Transverse colon (tissue), 4 donors: ENCODE results near the gene C11orf52. TPM values are rescaled to one million over a fixed set of nuclear protein-coding genes. Genes with fewer than 3 reads are reported as not detected.

ENCODE experiments used
- DNase-seq: peaks from one replicate; pipeline ENCODE4 v3.0.0-alpha.2; 2019
- H3K27ac ChIP-seq, 4 donors: fragments of 200-600 bp; sonication (generic); 2 replicates each; pipeline ENCODE4 v1.5.1; 2016 to 2018; ENCODE audit warnings: inconsistent platforms in 4 of 4
- H3K27me3 ChIP-seq: fragments of 200-600 bp; sonication (generic); 2 replicates; pipeline ENCODE4 v1.5.1; 2017; ENCODE audit warnings: inconsistent platforms
- H3K36me3 ChIP-seq, 4 donors: fragments of 200-600 bp; sonication (generic); 2 replicates each; pipeline ENCODE4 v1.5.1; 2017 to 2019; ENCODE audit warnings: inconsistent platforms in 4 of 4
- H3K4me1 ChIP-seq, 4 donors: fragments of 200-600 bp; sonication (generic); 2 replicates each; pipeline ENCODE4 v1.5.1; 2017 to 2020; ENCODE audit warnings: inconsistent platforms in 4 of 4
- H3K4me3 ChIP-seq, 4 donors: fragments of 200-600 bp; sonication (generic); 1 replicate in 1 of 4; 2 replicates in 3 of 4; pipeline versions ENCODE4 v1.5.1 to v1.6.1; 2017 to 2019; ENCODE audit warnings: inconsistent platforms in 4 of 4
- H3K9me3 ChIP-seq, 2 donors: fragments of 200-600 bp; sonication (generic); 2 replicates each; pipeline ENCODE4 v1.5.1; 2017 to 2019; ENCODE audit warnings: inconsistent platforms in 2 of 2
- EP300 ChIP-seq: sonication (generic); formaldehyde crosslinking; IDR thresholded peaks from one replicate; pipeline ENCODE4 v1.6.1; 2017; ENCODE audit warnings: antibody characterized with exemption, low read depth
- POLR2A ChIP-seq: fragments of 450-650 bp; IDR thresholded peaks from one replicate; pipeline ENCODE4 v1.6.1; 2016; ENCODE audit warnings: antibody characterized with exemption, mild to moderate bottlenecking, moderate library complexity
- POLR2AphosphoS5 ChIP-seq, 3 donors: sonication (generic); formaldehyde crosslinking; IDR thresholded peaks; one replicate each; pipeline ENCODE4 v1.6.1; 2016; ENCODE audit warnings: antibody characterized with exemption in 3 of 3
- WGBS, 2 donors: methylation state at CpG; one replicate each; pipeline ENCODE4 v1.1.5; 2018; ENCODE audit warnings: low coverage in 1 of 2; 5-methylcytosine and 5-hydroxymethylcytosine counted together
- in situ Hi-C, 4 donors: fragments of 200-750 bp; cut with MboI; loops; one replicate each; pipeline versions ENCODE4 v1.15.0 to v1.15.1; 2017; ENCODE audit warnings: low sequenced_read_pairs in 3 of 4, low pct_ligation_motif_present in 1 of 4, low pct_unique_long_range_greater_than_20kb in 1 of 4
- intact Hi-C: fragments of 100-400 bp; cut with DNase I; formaldehyde crosslinking; loops from one replicate; pipeline ENCODE4 v1.15.1; 2023; ENCODE audit warnings: low total_unique reads
- total RNA-seq, 4 donors: library from RNA; depleted of rRNA; stranded (reverse); fragments of >200 nt; gene quantifications; one replicate each; pipeline ENCODE4 v1.1.0, GENCODE V29; 2016
- TF ChIP-seq, protein P1 (sequence below), 5 experiments: fragments of 200-600 bp in 3 of 5; fragments of 450-650 bp in 2 of 5; sonication (generic) in 3 of 5; IDR thresholded peaks; 1 replicate in 2 of 5; 2 replicates in 3 of 5; pipeline ENCODE4 v1.5.1; 2016 to 2017; ENCODE audit warnings: antibody characterized with exemption in 5 of 5, inconsistent platforms in 3 of 5, mild to moderate bottlenecking in 2 of 5, moderate library complexity in 1 of 5

The C11orf52 gene
- total RNA-seq, 4 donors from 2014 or later: 3.0 to 11.1 (median 9.1) TPM; not detected in 1

DNA sequence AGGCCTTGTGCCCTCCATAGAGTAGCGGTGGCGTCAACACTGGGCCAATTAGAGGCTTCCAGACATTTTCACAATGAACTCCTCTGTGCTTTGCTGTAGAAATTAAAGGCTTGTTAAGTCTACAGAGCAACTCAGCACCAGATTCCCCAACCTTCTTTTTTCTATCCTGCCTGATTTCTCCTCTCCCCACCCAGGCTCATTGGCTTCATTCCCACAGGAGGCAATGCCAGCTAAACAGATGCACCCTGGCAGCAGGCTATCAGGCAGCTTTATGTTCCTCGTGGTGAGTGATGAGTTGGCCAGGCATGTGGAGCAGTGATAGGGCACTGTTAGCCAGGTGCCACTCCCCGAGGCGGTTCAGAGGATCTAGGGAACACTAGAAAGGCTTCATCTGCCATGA is 23.2 kb downstream of the C11orf52 start:
- Histone ChIP-seq H3K4me1 (peaks cover 5 to 33% (median 16%) of the 10 kb centered on the region in 4 donors), H3K4me3 (no peak overlapping the region), H3K9me3 (no peaks in the 10 kb centered on the region), H3K27me3 (no peaks in the 10 kb centered on the region), H3K36me3 (no peaks in the 10 kb centered on the region), H3K27ac (peak overlapping the region in 1 of 4 donors; percentile 22)
- in situ Hi-C loops (no loop called here), intact Hi-C loops (no loop called here)
- WGBS, 2 donors: 40 to 65% methylated on average over 1 to 5 of the region's 5 CpGs
- no peak for DNase-seq
- TF ChIP-seq POLR2A (no peak), POLR2AphosphoS5 (IDR thresholded peaks at IDR 0.05) (no peak), EP300 (no peak)
- TF ChIP-seq, protein P1, sequence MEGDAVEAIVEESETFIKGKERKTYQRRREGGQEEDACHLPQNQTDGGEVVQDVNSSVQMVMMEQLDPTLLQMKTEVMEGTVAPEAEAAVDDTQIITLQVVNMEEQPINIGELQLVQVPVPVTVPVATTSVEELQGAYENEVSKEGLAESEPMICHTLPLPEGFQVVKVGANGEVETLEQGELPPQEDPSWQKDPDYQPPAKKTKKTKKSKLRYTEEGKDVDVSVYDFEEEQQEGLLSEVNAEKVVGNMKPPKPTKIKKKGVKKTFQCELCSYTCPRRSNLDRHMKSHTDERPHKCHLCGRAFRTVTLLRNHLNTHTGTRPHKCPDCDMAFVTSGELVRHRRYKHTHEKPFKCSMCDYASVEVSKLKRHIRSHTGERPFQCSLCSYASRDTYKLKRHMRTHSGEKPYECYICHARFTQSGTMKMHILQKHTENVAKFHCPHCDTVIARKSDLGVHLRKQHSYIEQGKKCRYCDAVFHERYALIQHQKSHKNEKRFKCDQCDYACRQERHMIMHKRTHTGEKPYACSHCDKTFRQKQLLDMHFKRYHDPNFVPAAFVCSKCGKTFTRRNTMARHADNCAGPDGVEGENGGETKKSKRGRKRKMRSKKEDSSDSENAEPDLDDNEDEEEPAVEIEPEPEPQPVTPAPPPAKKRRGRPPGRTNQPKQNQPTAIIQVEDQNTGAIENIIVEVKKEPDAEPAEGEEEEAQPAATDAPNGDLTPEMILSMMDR (IDR thresholded peaks at IDR 0.05): no peak

DNA sequence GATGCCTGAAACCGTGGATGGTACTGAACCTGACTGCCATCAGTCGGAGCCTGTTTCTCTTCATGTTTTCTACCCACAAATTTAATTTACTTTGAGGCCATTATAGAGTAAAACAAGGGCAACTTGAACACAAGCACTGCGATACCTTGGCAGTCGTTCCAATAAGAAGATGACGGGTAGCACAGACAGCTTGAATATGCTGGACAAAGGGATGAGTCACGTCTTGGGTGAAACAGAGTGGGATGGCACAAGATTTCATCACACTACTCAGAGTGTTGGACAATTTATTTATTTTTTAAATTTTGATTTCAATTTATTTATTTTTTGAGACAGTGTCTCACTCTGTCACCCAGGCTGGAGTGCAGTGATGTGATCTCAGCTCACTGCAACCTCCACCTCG is 24.1 kb downstream of the C11orf52 start:
- 80 to 89% methylated on average over 5 to 7 of the region's 7 CpGs for WGBS, 2 donors
- no peak overlapping the region for H3K4me3 ChIP-seq
- no peaks in the 10 kb centered on the region for H3K27me3 ChIP-seq
- no peak for TF ChIP-seq POLR2A
- TF ChIP-seq, protein P1 (IDR thresholded peaks at IDR 0.05): no peak
- no peak for TF ChIP-seq POLR2AphosphoS5 (IDR thresholded peaks at IDR 0.05)
- no peak for TF ChIP-seq EP300
- H3K36me3 ChIP-seq: no peaks in the 10 kb centered on the region
- no peaks in the 10 kb centered on the region for H3K9me3 ChIP-seq
- in situ Hi-C loops (no loop called here), intact Hi-C loops (no loop called here)
- H3K27ac ChIP-seq: no peak overlapping the region
- no peak for DNase-seq
- H3K4me1 ChIP-seq: peaks cover 5 to 27% (median 11%) of the 10 kb centered on the region in 4 donors

DNA sequence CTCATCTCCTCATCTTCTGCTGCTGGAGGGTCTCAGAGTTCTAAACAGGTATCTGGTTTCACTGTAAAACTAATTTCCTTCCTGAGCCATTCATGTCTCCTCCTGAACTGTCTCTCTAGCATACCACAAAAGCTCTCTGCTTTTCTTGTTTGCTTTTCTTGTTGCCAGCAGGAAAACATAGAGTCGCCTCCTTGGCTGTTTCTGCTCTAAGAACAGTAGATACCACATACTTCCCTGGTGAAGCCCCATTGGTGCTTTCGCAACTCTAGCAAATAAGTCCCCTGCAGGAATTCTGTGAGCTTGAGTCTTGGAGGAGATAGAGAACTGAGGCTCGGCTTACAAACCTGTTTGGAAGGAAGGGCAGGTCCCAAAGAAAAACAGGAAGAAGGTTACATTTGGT is 25.4 kb downstream of the C11orf52 start:
- 60 to 73% methylated on average over 1 to 3 of the region's 3 CpGs for WGBS, 2 donors
- H3K4me1 ChIP-seq: peaks cover 0 to 14% (median 2%) of the 10 kb centered on the region in 4 donors
- H3K4me3 ChIP-seq: no peak overlapping the region
- intact Hi-C loops (no loop called here), in situ Hi-C loops (no loop called here)
- no peak for TF ChIP-seq POLR2AphosphoS5 (IDR thresholded peaks at IDR 0.05)
- TF ChIP-seq, protein P1 (IDR thresholded peaks at IDR 0.05): no peak
- no peak for TF ChIP-seq POLR2A
- TF ChIP-seq EP300: no peak
- DNase-seq: no peak
- H3K9me3 ChIP-seq: no peaks in the 10 kb centered on the region
- H3K36me3 ChIP-seq: no peaks in the 10 kb centered on the region
- H3K27me3 ChIP-seq: no peaks in the 10 kb centered on the region
- peak overlapping the region in 3 of 4 donors; percentile 30 to 50 (median 30) for H3K27ac ChIP-seq

- Histone ChIP-seq H3K27ac (peak overlapping the region; percentile 30 to 50 (median 38)), H3K4me3 (no peak overlapping the region), H3K9me3 (no peaks in the 10 kb centered on the region), H3K4me1 (peaks cover 0 to 10% (median under 1%) of the 10 kb centered on the region in 4 donors), H3K27me3 (no peaks in the 10 kb centered on the region), H3K36me3 (no peaks in the 10 kb centered on the region)
- WGBS, 2 donors: 51 to 79% methylated on average over 3 to 5 of the region's 5 CpGs
- no peak for TF ChIP-seq POLR2A
- TF ChIP-seq, protein P1 (IDR thresholded peaks at IDR 0.05): no peak
- TF ChIP-seq EP300: no peak
- no peak for TF ChIP-seq POLR2AphosphoS5 (IDR thresholded peaks at IDR 0.05)
- in situ Hi-C loops (no loop called here), intact Hi-C loops (no loop called here)
- DNase-seq: no peak
These were observed 25.9 kb downstream of the C11orf52 start for GRCh38 chr11:111944651-111945051.
